Activated naive CD4-positive, alpha-beta T cell treated with anti-CD3 and anti-CD28 coated beads for 36 hours (primary cell): ENCODE results near the gene CAPN11. TPM values are rescaled to one million over a fixed set of nuclear protein-coding genes. Genes with fewer than 3 reads are reported as not detected.

ENCODE experiments used
- CTCF ChIA-PET: fragments of 350-600 bp; sonication (Branson Sonifier 250); formaldehyde crosslinking; loops from one replicate; lab custom pipeline; 2021; ENCODE audit warnings: antibody characterized with exemption; lab: Charles Lee
- DNase-seq: peaks from one replicate; pipeline ENCODE4 v3.0.0-alpha.2; 2020
- H3K27ac Mint-ChIP-seq: one replicate; pipeline ENCODE4 v1.8.0; 2021; ENCODE audit warnings: mild to moderate bottlenecking, mixed read lengths
- H3K27me3 Mint-ChIP-seq: one replicate; pipeline ENCODE4 v1.8.0; 2021; ENCODE audit warnings: low read depth, mixed read lengths
- H3K36me3 Mint-ChIP-seq: one replicate; pipeline ENCODE4 v1.8.0; 2021; ENCODE audit warnings: low read depth, mixed read lengths
- H3K4me1 Mint-ChIP-seq: one replicate; pipeline ENCODE4 v1.8.0; 2021; ENCODE audit warnings: low read depth, mixed read lengths
- H3K4me3 Mint-ChIP-seq: one replicate; pipeline ENCODE4 v1.8.0; 2021; ENCODE audit warnings: mild to moderate bottlenecking, moderate library complexity, mixed read lengths
- H3K9me3 Mint-ChIP-seq: one replicate; pipeline ENCODE4 v1.8.0; 2021; ENCODE audit warnings: mixed read lengths
- intact Hi-C: fragments of 100-400 bp; cut with micrococcal nuclease; formaldehyde crosslinking; loops from one replicate; pipeline ENCODE4 v1.15.1; 2023
- total RNA-seq, 2 experiments: library from RNA; stranded (reverse); gene quantifications; one replicate each; pipeline ENCODE4 v1.2.3, GENCODE V29; 2021

CAPN11 gene
- total RNA-seq, 2 experiments from 2014 or later = not detected

- H3K9me3 Mint-ChIP-seq = no peaks in the 10 kb centered on the region
- H3K4me3 Mint-ChIP-seq = no peak overlapping the region
- intact Hi-C loops = no loop called here
- DNase-seq = no peak
- H3K4me1 Mint-ChIP-seq = peaks cover 2% of the 10 kb centered on the region
- no peaks in the 10 kb centered on the region for H3K36me3 Mint-ChIP-seq
- CTCF ChIA-PET = no interaction called here
- no peak overlapping the region for H3K27ac Mint-ChIP-seq
- peaks cover 2% of the 10 kb centered on the region for H3K27me3 Mint-ChIP-seq
Observed at GRCh38 chr6:44166116-44166515, 7.5 kb downstream of the CAPN11 start.

DNA sequence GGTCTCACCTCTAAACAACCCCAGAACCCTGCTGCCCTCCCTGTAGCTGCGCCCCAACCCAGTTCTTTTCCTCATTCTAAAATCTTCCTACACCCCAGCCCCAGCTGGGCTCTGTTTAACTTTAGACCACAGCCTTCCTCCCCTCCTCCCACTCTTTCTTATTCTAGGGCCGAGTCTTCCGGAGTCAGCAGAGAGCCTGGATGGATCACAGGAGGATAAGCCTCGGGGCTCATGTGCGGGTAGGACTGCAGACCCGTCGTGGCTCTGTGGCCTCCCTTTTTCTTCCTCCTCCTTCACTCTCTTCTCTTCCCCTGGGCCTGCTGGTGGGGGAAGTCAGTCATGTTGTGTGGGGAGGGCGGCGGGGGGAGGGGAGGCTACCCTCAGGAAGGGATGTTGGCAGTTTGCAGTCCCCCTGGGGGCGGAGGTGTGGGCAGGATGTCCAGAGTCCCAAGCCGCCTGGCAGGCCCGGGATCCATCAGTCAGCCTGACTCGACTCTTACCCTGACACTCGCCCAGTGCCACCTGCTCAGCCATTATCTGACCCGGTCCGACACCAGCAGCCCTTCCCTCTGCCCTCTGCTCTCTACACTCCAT is 8.1 kb downstream of the CAPN11 start:
- Mint-ChIP-seq H3K36me3 (no peaks in the 10 kb centered on the region), H3K4me1 (no peaks in the 10 kb centered on the region), H3K27ac (no peak overlapping the region), H3K9me3 (no peaks in the 10 kb centered on the region), H3K27me3 (peaks cover 2% of the 10 kb centered on the region), H3K4me3 (no peak overlapping the region)
- CTCF ChIA-PET = no interaction called here
- DNase-seq = no peak
- intact Hi-C loops = no loop called here

- no peaks in the 10 kb centered on the region for H3K9me3 Mint-ChIP-seq
- H3K4me1 Mint-ChIP-seq = no peaks in the 10 kb centered on the region
- H3K27ac Mint-ChIP-seq = no peak overlapping the region
- peaks cover 3% of the 10 kb centered on the region for H3K27me3 Mint-ChIP-seq
- CTCF ChIA-PET = interaction anchor here (0.7 kb wide), 1 partner anchor 81 kb away, joined by 3 read pairs; no protein-coding TSS in a partner anchor
- no peak overlapping the region for H3K4me3 Mint-ChIP-seq
- no peaks in the 10 kb centered on the region for H3K36me3 Mint-ChIP-seq
- intact Hi-C loops = no loop called here
- no peak for DNase-seq
Observed at GRCh38 chr6:44167567-44167966, 8.9 kb downstream of the CAPN11 start.

DNA sequence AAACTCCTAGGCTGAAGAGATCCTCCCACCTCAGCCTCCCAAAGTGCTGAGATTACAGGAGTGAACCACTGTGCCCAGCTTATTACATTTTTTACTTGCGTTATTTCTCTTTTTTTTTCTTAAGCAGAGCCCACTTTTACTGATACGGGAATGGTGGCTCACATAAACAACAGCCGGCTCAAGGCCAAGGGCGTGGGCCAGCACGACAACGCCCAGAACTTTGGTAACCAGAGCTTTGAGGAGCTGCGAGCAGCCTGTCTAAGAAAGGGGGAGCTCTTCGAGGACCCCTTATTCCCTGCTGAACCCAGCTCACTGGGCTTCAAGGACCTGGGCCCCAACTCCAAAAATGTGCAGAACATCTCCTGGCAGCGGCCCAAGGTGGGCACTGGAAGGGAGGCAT is 10.5 kb downstream of the CAPN11 start:
- H3K9me3 Mint-ChIP-seq = no peaks in the 10 kb centered on the region
- no peaks in the 10 kb centered on the region for H3K36me3 Mint-ChIP-seq
- CTCF ChIA-PET = interaction anchor here (0.8 to 1.9 kb wide), 5 partner anchors 8 to 144 kb away, joined by 3 to 5 read pairs (median 3); partner anchors contain the start of gene AARS2
- no peak overlapping the region for H3K27ac Mint-ChIP-seq
- H3K4me1 Mint-ChIP-seq = no peaks in the 10 kb centered on the region
- intact Hi-C loops = no loop called here
- H3K27me3 Mint-ChIP-seq = peaks cover 6% of the 10 kb centered on the region
- no peak overlapping the region for H3K4me3 Mint-ChIP-seq
- DNase-seq = no peak

DNA sequence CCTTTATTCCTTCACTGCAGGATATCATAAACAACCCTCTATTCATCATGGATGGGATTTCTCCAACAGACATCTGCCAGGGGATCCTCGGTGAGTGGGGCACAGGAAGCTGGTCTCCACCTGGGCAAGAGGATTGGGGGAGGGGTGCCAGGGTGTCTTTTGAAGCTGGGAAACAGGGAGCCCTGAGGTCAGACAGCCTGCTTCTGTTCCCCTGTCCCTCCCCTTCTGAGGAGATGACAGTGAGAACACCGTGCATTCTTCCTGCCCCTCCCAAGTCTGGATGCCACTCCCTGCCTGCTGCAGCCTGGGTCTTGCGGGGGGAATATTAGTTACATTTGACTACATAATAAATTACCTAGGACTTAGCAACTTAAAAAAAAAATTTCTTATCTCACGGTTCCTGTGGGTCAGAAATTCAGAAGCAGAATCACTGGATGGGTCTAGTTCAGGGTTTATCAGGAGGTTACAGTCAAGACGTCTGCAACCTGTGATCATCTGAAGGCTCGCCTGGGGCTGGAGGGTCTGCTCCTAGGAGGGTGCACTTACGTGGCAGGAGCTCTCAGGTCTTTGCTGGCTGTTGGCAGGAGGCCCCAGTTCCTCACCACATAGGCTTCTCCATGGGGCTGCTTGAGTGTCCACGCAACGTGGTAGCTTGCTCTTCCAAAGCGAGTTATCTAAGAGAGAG is 11.4 kb downstream of the CAPN11 start:
- no peaks in the 10 kb centered on the region for H3K9me3 Mint-ChIP-seq
- intact Hi-C loops = loop anchor here (5.0 kb wide), 1 partner anchor 52 kb away; the partner anchor contains the start of gene SLC29A1
- no peak overlapping the region for H3K27ac Mint-ChIP-seq
- H3K27me3 Mint-ChIP-seq = peaks cover 4% of the 10 kb centered on the region
- H3K4me3 Mint-ChIP-seq = no peak overlapping the region
- no peak for DNase-seq
- CTCF ChIA-PET = interaction anchor here (0.8 to 1.9 kb wide), 6 partner anchors 7 to 166 kb away, joined by 3 to 5 read pairs (median 3); partner anchors contain the start of gene AARS2
- H3K36me3 Mint-ChIP-seq = no peaks in the 10 kb centered on the region
- H3K4me1 Mint-ChIP-seq = no peaks in the 10 kb centered on the region

DNA sequence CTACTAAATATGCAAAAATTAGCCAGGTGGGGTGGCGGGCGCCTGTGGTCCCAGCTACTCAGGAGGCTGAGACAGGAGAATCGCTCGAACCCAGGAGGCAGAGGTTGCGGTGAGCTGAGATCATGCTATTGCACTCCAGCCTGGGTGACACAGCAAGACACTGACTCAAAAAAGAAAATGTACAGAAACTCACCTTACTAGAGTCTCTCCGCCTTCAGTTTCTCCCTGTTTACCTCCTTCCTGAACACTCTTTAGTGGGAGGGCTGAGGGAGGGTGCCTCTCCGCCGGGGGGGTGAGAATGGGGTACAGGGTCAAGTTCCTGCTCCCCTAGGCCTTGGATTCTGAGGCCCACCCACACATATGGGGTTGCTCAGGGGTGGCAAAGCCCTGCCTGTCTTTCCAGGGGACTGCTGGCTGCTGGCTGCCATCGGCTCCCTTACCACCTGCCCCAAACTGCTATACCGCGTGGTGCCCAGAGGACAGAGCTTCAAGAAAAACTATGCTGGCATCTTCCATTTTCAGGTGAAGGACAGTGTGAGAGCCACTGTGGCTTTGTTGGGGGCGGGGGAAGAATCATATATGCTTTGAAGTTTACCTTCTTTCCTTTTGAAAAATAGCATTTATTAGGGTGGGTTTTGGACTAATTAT is 13.4 kb downstream of the CAPN11 start:
- H3K9me3 Mint-ChIP-seq = no peaks in the 10 kb centered on the region
- no peaks in the 10 kb centered on the region for H3K36me3 Mint-ChIP-seq
- no peak overlapping the region for H3K4me3 Mint-ChIP-seq
- H3K27me3 Mint-ChIP-seq = peaks cover 6% of the 10 kb centered on the region
- H3K27ac Mint-ChIP-seq = no peak overlapping the region
- no peak for DNase-seq
- intact Hi-C loops = loop anchor here (1.0 to 5.0 kb wide), 6 partner anchors 50 to 285 kb away; partner anchors contain the start of genes NFKBIE, SLC29A1 and SLC35B2
- H3K4me1 Mint-ChIP-seq = peaks cover 4% of the 10 kb centered on the region
- CTCF ChIA-PET = interaction anchor here (1.0 to 2.1 kb wide), 21 partner anchors 11 to 124 kb away, joined by 3 to 14 read pairs (median 5); partner anchors contain the start of genes HSP90AB1 and SLC35B2

GRCh38 chr6:44172731-44173500 is 14.3 kb downstream of the CAPN11 start:
- H3K4me3 Mint-ChIP-seq = no peak overlapping the region

GRCh38 chr6:44176130-44176761 is 17.6 kb downstream of the CAPN11 start:
- peaks cover 6% of the 10 kb centered on the region for H3K27me3 Mint-ChIP-seq
- CTCF ChIA-PET = interaction anchor here (0.8 to 1.2 kb wide), 2 partner anchors 92 to 120 kb away, joined by 3 read pairs; no protein-coding TSS in a partner anchor
- peaks cover 4% of the 10 kb centered on the region for H3K4me1 Mint-ChIP-seq
- H3K4me3 Mint-ChIP-seq = no peak overlapping the region
- intact Hi-C loops = no loop called here
- no peak overlapping the region for H3K27ac Mint-ChIP-seq
- no peak for DNase-seq
- no peaks in the 10 kb centered on the region for H3K9me3 Mint-ChIP-seq
- no peaks in the 10 kb centered on the region for H3K36me3 Mint-ChIP-seq

More at GRCh38 chr6:44172731-44173500, 14.3 kb downstream of the CAPN11 start:
- intact Hi-C loops = loop anchor here (1.0 to 5.0 kb wide), 6 partner anchors 49 to 284 kb away; partner anchors contain the start of genes NFKBIE, SLC29A1 and SLC35B2
- DNase-seq = peak; percentile 89
- no peaks in the 10 kb centered on the region for H3K9me3 Mint-ChIP-seq
- H3K27me3 Mint-ChIP-seq = peaks cover 6% of the 10 kb centered on the region
- no peak overlapping the region for H3K27ac Mint-ChIP-seq
- no peaks in the 10 kb centered on the region for H3K36me3 Mint-ChIP-seq
- peaks cover 4% of the 10 kb centered on the region for H3K4me1 Mint-ChIP-seq
- CTCF ChIA-PET = interaction anchor here (0.5 to 2.1 kb wide), 29 partner anchors 9 to 166 kb away, joined by 3 to 14 read pairs (median 5); partner anchors contain the start of genes HSP90AB1 and SLC35B2

DNA sequence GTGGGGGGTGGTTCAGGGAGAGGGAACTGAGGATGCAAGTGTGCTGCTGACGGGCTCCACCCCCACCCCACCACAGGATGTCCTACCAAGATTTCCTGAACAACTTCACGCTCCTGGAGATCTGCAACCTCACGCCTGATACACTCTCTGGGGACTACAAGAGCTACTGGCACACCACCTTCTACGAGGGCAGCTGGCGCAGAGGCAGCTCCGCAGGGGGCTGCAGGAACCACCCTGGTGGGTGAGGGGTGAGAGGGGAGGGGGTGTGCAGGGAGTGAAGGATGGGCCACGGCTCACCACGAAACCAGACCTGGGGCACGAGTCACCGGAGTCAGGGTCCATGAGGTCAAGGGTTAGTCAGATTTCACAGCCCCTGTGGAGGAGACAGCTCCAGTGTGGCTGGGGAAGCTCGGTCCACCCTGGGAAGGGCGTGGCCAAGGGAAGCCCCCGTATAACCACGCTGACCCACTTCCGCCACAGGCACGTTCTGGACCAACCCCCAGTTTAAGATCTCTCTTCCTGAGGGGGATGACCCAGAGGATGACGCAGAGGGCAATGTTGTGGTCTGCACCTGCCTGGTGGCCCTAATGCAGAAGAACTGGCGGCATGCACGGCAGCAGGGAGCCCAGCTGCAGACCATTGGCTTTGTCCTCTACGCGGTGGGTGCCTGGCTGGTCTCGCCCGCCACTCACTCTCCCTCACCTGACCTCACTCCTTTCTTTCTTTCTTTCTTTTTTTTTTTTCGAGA is 18.3 kb downstream of the CAPN11 start:
- H3K27me3 Mint-ChIP-seq = peaks cover 6% of the 10 kb centered on the region
- H3K4me1 Mint-ChIP-seq = peaks cover 4% of the 10 kb centered on the region
- H3K4me3 Mint-ChIP-seq = no peak overlapping the region
- H3K36me3 Mint-ChIP-seq = no peaks in the 10 kb centered on the region
- H3K27ac Mint-ChIP-seq = no peak overlapping the region
- peak; percentile 30 for DNase-seq
- no peaks in the 10 kb centered on the region for H3K9me3 Mint-ChIP-seq
- CTCF ChIA-PET = interaction anchor here (0.6 to 1.5 kb wide), 4 partner anchors 8 to 120 kb away, joined by 3 to 4 read pairs (median 3); no protein-coding TSS in a partner anchor
- intact Hi-C loops = no loop called here

DNA sequence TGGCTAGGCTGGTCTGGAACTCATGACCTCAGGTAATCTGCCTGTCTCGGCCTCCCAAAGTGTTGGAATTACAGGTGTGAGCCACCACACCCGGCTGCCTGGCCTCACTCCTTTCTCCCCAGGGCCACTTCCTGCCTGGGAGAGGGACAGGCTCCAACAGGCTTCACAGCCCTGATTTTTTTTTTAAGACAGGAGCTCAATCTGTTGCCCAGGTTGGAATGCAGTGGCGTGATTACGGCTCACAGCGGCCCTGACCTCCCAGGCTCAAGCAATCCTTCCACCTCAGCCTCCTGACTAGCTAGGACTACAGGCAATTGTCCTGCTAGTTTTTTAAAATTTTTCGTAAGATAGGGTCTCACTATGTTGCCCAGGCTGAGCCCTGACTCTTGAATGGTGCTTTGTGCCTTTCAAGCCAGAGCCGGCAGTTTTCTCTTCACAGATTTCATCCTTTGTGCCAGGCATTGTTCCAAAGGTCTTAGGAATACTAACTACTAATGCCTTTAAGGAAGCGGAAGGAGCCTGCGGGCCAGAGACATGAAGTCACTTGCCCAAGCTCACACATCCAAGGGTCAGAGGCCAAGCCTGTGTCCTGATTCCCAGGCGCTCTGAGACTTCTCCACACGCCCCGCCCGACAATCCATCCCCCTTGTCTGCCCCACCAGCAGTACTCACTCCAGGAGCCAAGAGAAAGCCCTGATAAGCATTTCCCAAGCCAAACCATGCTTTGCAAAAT is 19.2 kb downstream of the CAPN11 start:
- peaks cover 4% of the 10 kb centered on the region for H3K4me1 Mint-ChIP-seq
- DNase-seq = no peak
- H3K27ac Mint-ChIP-seq = no peak overlapping the region
- H3K4me3 Mint-ChIP-seq = no peak overlapping the region
- CTCF ChIA-PET = interaction anchor here (0.6 to 1.5 kb wide), 3 partner anchors 9 to 67 kb away, joined by 3 to 4 read pairs (median 3); no protein-coding TSS in a partner anchor
- no peaks in the 10 kb centered on the region for H3K9me3 Mint-ChIP-seq
- H3K36me3 Mint-ChIP-seq = no peaks in the 10 kb centered on the region
- H3K27me3 Mint-ChIP-seq = peaks cover 2% of the 10 kb centered on the region
- intact Hi-C loops = no loop called here
